Measurements from ENCODE around the gene DHX34.

The DHX34 gene

GRCh38 chr19:47373246-47374240, 24.4 kb downstream of the DHX34 start:
- DNase-seq (ENCODE audit: low spot score): peak; percentile 12
- no peak for TF ChIP-seq CTCF (IDR thresholded peaks at IDR 0.05; ENCODE audit: extremely low read depth, insufficient read depth, missing control alignments)
- in situ Hi-C loops (cut with MboI; ENCODE audit: low pct_unique_long_range_greater_than_20kb, low sequenced_read_pairs, unreplicated experiment): no loop called here

- no peak for DNase-seq (ENCODE audit: low spot score)
- no peak for TF ChIP-seq CTCF (IDR thresholded peaks at IDR 0.05; ENCODE audit: extremely low read depth, insufficient read depth, missing control alignments)
- in situ Hi-C loops (cut with MboI; ENCODE audit: low pct_unique_long_range_greater_than_20kb, low sequenced_read_pairs, unreplicated experiment): no loop called here
These were observed 26.0 kb downstream of the DHX34 start for GRCh38 chr19:47374876-47375693.

- DNase-seq (ENCODE audit: low spot score): no peak
- no peak for TF ChIP-seq CTCF (IDR thresholded peaks at IDR 0.05; ENCODE audit: extremely low read depth, insufficient read depth, missing control alignments)
- in situ Hi-C loops (cut with MboI; ENCODE audit: low pct_unique_long_range_greater_than_20kb, low sequenced_read_pairs, unreplicated experiment): no loop called here
These were observed 26.8 kb downstream of the DHX34 start for GRCh38 chr19:47375694-47376588.

- in situ Hi-C loops (cut with MboI; ENCODE audit: low pct_unique_long_range_greater_than_20kb, low sequenced_read_pairs, unreplicated experiment): no loop called here
- TF ChIP-seq CTCF (IDR thresholded peaks at IDR 0.05; ENCODE audit: extremely low read depth, insufficient read depth, missing control alignments): no peak
- DNase-seq (ENCODE audit: low spot score): no peak
These were observed 27.6 kb downstream of the DHX34 start for GRCh38 chr19:47376589-47377144.

- in situ Hi-C loops (cut with MboI; ENCODE audit: low pct_unique_long_range_greater_than_20kb, low sequenced_read_pairs, unreplicated experiment): no loop called here
- DNase-seq (ENCODE audit: low spot score): no peak
- no peak for TF ChIP-seq CTCF (IDR thresholded peaks at IDR 0.05; ENCODE audit: extremely low read depth, insufficient read depth, missing control alignments)
These were observed 28.1 kb downstream of the DHX34 start for GRCh38 chr19:47377208-47377701.
